RWPE2 (cell line): ENCODE results near the gene FARP2.

Experiments
- ATAC-seq: fragments of 200-7000 bp; cut with Tn5 transposase; 3 replicates; pipeline ENCODE4 v1.9.1; 2021; ENCODE audit warnings: low read depth
- DNase-seq: peaks from one replicate; pipeline ENCODE4 v3.0.0-alpha.2; 2020; ENCODE audit warnings: low spot score
- H3K27ac ChIP-seq: fragments of 450-650 bp; 2 replicates; pipeline ENCODE4 v1.5.1; 2017; ENCODE audit warnings: mild to moderate bottlenecking; ENCODE audit not compliant: poor library complexity, severe bottlenecking
- H3K27me3 ChIP-seq: fragments of 250-450 bp; sonication (Bioruptor Pico); 2 replicates; pipeline ENCODE4 v1.5.1; 2021; ENCODE audit warnings: mild to moderate bottlenecking, moderate library complexity; ENCODE audit not compliant: insufficient read depth, poor library complexity, severe bottlenecking
- H3K36me3 ChIP-seq: fragments of 250-450 bp; sonication (Bioruptor Pico); 2 replicates; pipeline ENCODE4 v1.5.1; 2020; ENCODE audit warnings: low read depth, mild to moderate bottlenecking, moderate library complexity
- H3K4me1 ChIP-seq: fragments of 250-450 bp; sonication (Bioruptor Pico); 2 replicates; pipeline ENCODE4 v1.5.1; 2021; ENCODE audit warnings: mild to moderate bottlenecking, moderate library complexity; ENCODE audit not compliant: insufficient read depth, poor library complexity, severe bottlenecking
- H3K4me3 ChIP-seq: fragments of 250-450 bp; sonication (Bioruptor Pico); 2 replicates; pipeline ENCODE4 v1.5.1; 2021; ENCODE audit warnings: mild to moderate bottlenecking, moderate library complexity; ENCODE audit not compliant: severe bottlenecking
- H3K9me3 ChIP-seq: fragments of 250-450 bp; sonication (Bioruptor Pico); 2 replicates; pipeline ENCODE4 v1.5.1; 2021; ENCODE audit warnings: mild to moderate bottlenecking, moderate library complexity; ENCODE audit not compliant: severe bottlenecking
- CTCF ChIP-seq: fragments of 450-650 bp; IDR thresholded peaks from one replicate; pipeline ENCODE4 v1.5.1; 2017; ENCODE audit warnings: mild to moderate bottlenecking, moderate library complexity; ENCODE audit not compliant: poor library complexity, severe bottlenecking

Gene FARP2

GRCh38 chr2:241465543-241465942 lies 109.5 kb downstream of the FARP2 start:
- no peak overlapping the region for H3K27ac ChIP-seq
- ATAC-seq (no peak), DNase-seq (no peak)
- no peaks in the 10 kb centered on the region for H3K36me3 ChIP-seq
- H3K4me1 ChIP-seq, result no peaks in the 10 kb centered on the region
- no peak overlapping the region for H3K4me3 ChIP-seq
- no peaks in the 10 kb centered on the region for H3K27me3 ChIP-seq
- no peak for TF ChIP-seq CTCF
- H3K9me3 ChIP-seq, result no peaks in the 10 kb centered on the region

- H3K27me3 ChIP-seq, result no peaks in the 10 kb centered on the region
- no peak for DNase-seq
Measured at GRCh38 chr2:241466230-241466629, 110.1 kb downstream of the FARP2 start.

GRCh38 chr2:241467777-241468475 lies 111.8 kb downstream of the FARP2 start:
- Histone ChIP-seq H3K9me3 (no peaks in the 10 kb centered on the region), H3K36me3 (no peaks in the 10 kb centered on the region), H3K4me1 (no peaks in the 10 kb centered on the region), H3K27me3 (no peaks in the 10 kb centered on the region), H3K4me3 (no peak overlapping the region), H3K27ac (no peak overlapping the region)
- TF ChIP-seq CTCF, result no peak
- no peak for DNase-seq
- no peak for ATAC-seq

More at GRCh38 chr2:241466230-241466629, 110.1 kb downstream of the FARP2 start:
- Histone ChIP-seq H3K36me3 (no peaks in the 10 kb centered on the region), H3K4me3 (no peak overlapping the region), H3K27ac (no peak overlapping the region), H3K9me3 (no peaks in the 10 kb centered on the region), H3K4me1 (no peaks in the 10 kb centered on the region)
- ATAC-seq, result no peak
- no peak for TF ChIP-seq CTCF

GRCh38 chr2:241468476-241468781 lies 112.3 kb downstream of the FARP2 start:
- Histone ChIP-seq H3K4me1 (no peaks in the 10 kb centered on the region), H3K27ac (no peak overlapping the region), H3K9me3 (no peaks in the 10 kb centered on the region), H3K4me3 (no peak overlapping the region), H3K36me3 (no peaks in the 10 kb centered on the region), H3K27me3 (no peaks in the 10 kb centered on the region)
- TF ChIP-seq CTCF, result no peak
- DNase-seq (no peak), ATAC-seq (no peak)

GRCh38 chr2:241469746-241470145 lies 113.7 kb downstream of the FARP2 start:
- ATAC-seq (no peak), DNase-seq (no peak)
- no peak overlapping the region for H3K4me3 ChIP-seq
- H3K9me3 ChIP-seq, result no peaks in the 10 kb centered on the region
- H3K4me1 ChIP-seq, result no peaks in the 10 kb centered on the region
- no peak overlapping the region for H3K27ac ChIP-seq
- no peaks in the 10 kb centered on the region for H3K27me3 ChIP-seq
- H3K36me3 ChIP-seq, result no peaks in the 10 kb centered on the region
- no peak for TF ChIP-seq CTCF
